Measurements from ENCODE around the gene TUT7. TPM values are rescaled to one million over a fixed set of nuclear protein-coding genes. Genes with fewer than 3 reads are reported as not detected.
"Not testable (repeated sequence)": the region's sequence is repeated elsewhere in the genome, so short reads cannot be mapped to it uniquely, and the experiment has no call there.

Gene TUT7
- total RNA-seq, 2 experiments from 2014 or later: 33.0 to 33.9 TPM

GRCh38 chr9:86321373-86321772, 32.8 kb downstream of the TUT7 start:
- POLR2A ChIA-PET: no interaction called here
- CTCF ChIA-PET: interaction anchor here (0.7 kb wide), 1 partner anchor 27 kb away, joined by 3 read pairs; no protein-coding TSS in a partner anchor

- CTCF ChIA-PET: no interaction called here
- POLR2A ChIA-PET: no interaction called here
These were observed 36.0 kb downstream of the TUT7 start for GRCh38 chr9:86318187-86318586.

- POLR2A ChIA-PET: no interaction called here
- CTCF ChIA-PET: no interaction called here
These were observed 39.1 kb downstream of the TUT7 start for GRCh38 chr9:86315078-86315477.

DNA sequence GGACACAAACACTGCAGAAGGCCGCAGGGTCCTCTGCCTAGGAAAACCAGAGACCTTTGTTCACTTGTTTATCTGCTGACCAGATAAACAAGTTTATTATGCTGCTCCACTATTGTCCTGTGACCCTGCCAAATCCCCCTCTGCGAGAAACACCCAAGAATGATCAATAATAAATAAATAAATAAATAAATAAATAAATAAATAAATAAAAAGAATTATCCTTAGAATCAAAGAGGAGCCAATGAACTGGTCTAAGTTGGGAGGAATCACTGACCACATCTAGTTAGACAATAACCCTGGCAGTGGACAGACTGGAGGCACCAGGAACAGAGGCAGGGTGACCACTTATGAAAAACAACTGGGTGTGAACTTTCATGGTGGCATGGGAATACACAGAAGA, 41.3 kb downstream of the TUT7 start:
- CTCF ChIA-PET: interaction anchor here (1.0 kb wide), 1 partner anchor 13 kb away, joined by 3 read pairs; no protein-coding TSS in a partner anchor
- POLR2A ChIA-PET: not testable (repeated sequence)

DNA sequence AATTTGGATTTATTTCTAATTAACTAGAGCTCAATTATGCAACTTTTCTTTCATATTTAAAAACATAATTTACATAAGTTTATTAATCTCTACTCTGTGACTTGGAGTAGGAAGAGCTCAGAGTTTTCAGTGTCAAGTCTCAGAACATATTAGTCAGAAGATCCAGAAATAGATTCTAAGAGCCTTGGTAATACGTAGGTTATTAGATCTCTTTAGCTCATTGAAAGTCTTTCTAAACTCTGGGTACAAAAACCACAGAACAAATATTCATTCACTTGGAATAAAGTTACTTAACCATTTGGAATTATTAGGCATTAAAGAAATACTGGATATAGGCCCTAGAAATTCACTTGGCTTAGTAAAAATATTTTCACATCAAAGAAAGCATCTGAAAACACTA, 45.5 kb downstream of the TUT7 start:
- ChIA-PET POLR2A (no interaction called here), CTCF (no interaction called here)

- ChIA-PET POLR2A (no interaction called here), CTCF (no interaction called here)
These were observed 49.9 kb downstream of the TUT7 start for GRCh38 chr9:86304236-86304730.

GRCh38 chr9:86303316-86303975, 50.8 kb downstream of the TUT7 start:
- ChIA-PET POLR2A (no interaction called here), CTCF (no interaction called here)

DNA sequence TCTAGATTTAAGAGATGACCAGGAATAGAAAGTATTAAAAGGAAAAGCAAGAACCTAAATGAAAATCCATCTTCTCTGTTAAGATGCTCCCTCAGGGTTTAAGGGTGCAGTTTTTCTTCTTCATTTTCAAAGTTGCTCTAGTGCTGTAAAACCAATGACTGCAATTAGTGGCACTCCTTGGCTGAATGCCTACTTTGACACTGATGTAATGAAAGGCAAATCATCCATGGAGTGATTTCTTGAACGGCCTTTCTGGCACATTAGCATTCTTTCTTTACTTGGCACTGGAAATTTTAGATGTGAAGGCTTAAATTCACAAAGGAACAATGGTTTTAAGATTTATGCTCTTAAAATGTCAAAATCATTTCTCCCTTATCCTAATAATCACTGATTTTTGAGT, 52.5 kb downstream of the TUT7 start:
- POLR2A ChIA-PET: no interaction called here
- CTCF ChIA-PET: no interaction called here

DNA sequence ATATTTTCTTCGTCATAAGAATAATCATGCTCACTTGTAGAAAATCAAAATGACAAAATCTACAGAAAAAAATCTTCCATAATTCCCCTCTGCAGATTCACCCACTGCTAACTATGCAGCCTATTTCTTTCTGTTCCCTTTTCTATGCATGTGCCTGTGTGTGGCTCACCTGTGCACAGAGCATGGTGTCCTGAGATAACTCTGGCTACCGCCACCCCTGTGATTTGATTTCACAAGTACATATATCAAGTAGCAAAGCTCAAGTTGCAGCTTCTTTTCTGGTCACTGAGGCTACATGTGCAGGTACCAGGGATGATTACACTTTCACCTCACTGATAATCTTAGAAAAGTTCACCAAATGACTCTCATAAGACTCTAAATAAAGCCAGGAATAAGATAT, 53.5 kb downstream of the TUT7 start:
- CTCF ChIA-PET: no interaction called here
- POLR2A ChIA-PET: no interaction called here

DNA sequence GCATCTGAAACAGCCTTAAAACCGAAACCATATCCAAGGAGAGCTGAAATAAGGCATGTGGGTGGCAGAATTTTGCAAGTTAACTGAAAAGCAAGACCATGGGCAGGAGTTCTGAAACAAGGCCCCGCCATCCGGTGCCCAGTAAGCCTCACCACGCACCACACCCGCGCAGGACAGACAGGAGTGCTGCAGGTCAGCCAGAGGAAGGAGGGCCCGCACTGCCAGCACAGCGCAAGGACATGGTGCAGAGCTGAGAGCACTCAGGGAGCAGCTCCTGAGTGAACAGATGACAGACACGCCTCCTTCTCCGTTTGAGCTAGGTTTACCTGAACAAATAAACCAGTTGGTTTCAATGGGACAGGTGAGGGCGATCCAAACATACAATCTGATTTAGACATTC, 55.3 kb downstream of the TUT7 start:
- ChIA-PET POLR2A (interaction anchor here (1.8 kb wide), 1 partner anchor 16 kb away, joined by 5 read pairs; the partner anchor contains the start of gene ISCA1), CTCF (no interaction called here)

DNA sequence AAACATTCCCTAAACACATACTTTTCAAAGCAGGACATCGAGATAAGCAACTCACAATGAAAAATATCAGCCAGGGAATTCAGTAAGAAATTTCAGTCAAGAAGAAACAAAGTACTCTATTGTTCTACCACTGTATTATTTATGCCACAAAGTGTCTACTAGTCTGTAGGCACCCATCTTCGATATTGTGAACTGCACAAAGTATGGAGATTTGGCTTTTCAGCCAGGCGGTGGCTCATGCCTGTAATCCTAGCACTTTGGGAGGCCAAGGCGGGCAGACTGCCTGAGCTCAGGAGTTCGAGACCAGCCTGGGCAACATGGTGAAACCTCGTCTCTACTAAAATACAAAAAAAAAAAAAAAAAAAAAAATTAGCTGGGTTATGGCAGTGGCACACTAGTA, 63.9 kb downstream of the TUT7 start:
- CTCF ChIA-PET: not testable (repeated sequence)
- POLR2A ChIA-PET: interaction anchor here (0.6 kb wide), 1 partner anchor 8 kb away, joined by 6 read pairs; the partner anchor contains the start of gene ISCA1

GRCh38 chr9:86288499-86289198, 65.6 kb downstream of the TUT7 start:
- ChIA-PET CTCF (no interaction called here), POLR2A (no interaction called here)

DNA sequence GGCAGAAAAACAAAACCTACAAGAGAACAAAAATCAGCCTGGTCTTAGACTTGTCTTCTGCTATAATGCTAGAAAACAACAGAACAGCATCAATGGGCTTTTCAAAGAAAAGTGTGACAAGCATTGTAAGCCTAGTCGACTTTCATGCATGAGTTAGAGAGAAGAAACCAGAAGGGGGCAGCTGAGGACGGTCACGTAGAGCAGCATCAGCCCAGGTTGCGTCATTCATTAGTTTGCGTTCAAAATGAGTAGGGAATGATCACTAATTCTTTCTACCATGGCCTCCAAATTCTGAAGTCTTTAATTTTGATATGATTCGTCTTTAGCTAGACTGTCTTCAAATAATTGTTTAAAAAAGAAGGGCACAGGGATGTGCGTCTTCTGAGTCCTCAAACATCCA, 67.2 kb downstream of the TUT7 start:
- POLR2A ChIA-PET: no interaction called here

DNA sequence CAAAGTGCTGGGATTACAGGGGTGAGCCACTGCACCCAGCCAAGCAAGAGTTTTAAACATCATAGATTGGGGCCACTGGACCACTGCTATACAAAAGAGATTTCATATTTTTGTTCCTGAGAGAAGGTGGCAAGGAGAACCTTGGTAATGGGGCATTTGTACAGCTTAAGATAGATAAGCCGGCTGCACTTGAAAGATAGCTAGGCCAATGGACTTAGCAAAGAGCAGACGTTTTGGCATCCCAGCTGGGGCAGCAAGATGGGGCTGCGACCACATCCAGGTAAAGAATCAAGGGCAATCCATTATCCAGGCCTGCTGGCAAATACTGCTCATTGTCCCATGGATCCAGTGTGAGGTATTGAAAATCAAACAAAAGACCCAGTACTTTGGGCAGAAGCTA, 67.9 kb downstream of the TUT7 start:
- ChIA-PET POLR2A (no interaction called here), CTCF (no interaction called here)

More for the DNA sequence above, 67.2 kb downstream of the TUT7 start:
- CTCF ChIA-PET: no interaction called here

- CTCF ChIA-PET: no interaction called here
- POLR2A ChIA-PET: no interaction called here
These were observed 68.9 kb downstream of the TUT7 start for GRCh38 chr9:86285261-86285660.

GRCh38 chr9:86282979-86283535, 71.2 kb downstream of the TUT7 start:
- ChIA-PET POLR2A (interaction anchor here (0.5 to 1.3 kb wide), 7 partner anchors 8 to 1692 kb away, joined by 3 to 8 read pairs (median 5); partner anchors contain the start of genes CDK20 and TUT7), CTCF (interaction anchor here (1.0 to 2.6 kb wide), 2 partner anchors 55 to 82 kb away, joined by 4 to 10 read pairs; no protein-coding TSS in a partner anchor)

- ChIA-PET POLR2A (interaction anchor here (0.5 to 1.3 kb wide), 12 partner anchors 8 to 1767 kb away, joined by 3 to 8 read pairs (median 5); partner anchors contain the start of genes CDK20 and TUT7), CTCF (interaction anchor here (1.0 to 2.6 kb wide), 2 partner anchors 55 to 81 kb away, joined by 4 to 10 read pairs; no protein-coding TSS in a partner anchor)
These were observed 71.9 kb downstream of the TUT7 start, which contains the start of gene ISCA1 for GRCh38 chr9:86282077-86282978. ISCA1 (minus strand) TSS chr9:86282538; CDS start chr9:86282458, 80 bp downstream.

DNA sequence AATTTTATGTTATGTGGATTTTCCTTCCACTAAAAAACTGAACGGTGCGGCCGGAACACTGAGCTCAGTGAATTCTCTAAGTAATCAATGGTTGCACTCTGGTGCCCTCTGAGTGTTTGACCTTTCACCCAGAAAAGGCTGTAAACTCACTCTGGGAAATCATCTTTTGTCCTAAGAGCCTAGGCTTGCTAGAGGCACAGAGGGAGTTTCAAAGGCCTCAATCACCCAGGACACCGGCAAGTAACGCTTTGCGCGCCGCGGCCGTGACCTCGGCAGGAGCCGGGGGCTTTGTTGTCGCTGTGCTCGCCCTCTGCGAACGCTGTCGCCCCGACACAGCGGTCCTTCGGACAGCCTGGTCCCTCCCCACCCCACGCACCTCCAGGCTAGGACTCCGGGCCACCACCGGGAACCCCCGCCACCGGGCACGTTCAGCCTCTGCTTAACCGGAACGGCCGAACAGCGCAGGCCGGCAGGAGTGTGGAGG, 72.6 kb downstream of the TUT7 start:
- ChIA-PET POLR2A (interaction anchor here (0.6 to 1.3 kb wide), 6 partner anchors 15 to 338 kb away, joined by 3 to 8 read pairs (median 4); partner anchors contain the start of gene TUT7), CTCF (interaction anchor here (1.0 to 2.6 kb wide), 2 partner anchors 56 to 80 kb away, joined by 4 to 10 read pairs; no protein-coding TSS in a partner anchor)

DNA sequence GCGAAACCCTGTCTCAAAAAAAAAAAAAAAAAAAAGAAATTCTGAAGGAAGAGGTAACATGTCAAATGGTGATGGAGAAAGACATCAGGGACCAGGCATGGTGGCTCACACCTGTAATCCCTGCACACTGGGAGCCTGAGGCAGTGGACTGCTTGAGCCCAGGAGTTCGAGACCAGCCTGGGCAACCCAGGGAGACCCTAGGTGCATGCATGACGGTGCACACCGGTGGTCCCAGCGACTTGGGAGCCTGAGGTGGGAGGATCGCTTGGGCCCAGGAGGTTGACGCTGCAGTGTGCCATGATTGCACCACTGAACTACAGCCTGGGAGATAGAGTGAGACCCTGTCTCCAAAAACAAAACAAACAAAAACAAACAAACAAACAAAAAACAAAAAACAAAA, 73.6 kb downstream of the TUT7 start:
- ChIA-PET POLR2A (interaction anchor here (0.7 kb wide), 1 partner anchor 180 kb away, joined by 13 read pairs; no protein-coding TSS in a partner anchor), CTCF (no interaction called here)

Measured in activated CD8-positive, alpha-beta memory T cell treated with anti-CD3 and anti-CD28 coated beads for 36 hours (primary cell).